ENCODE data around the gene KIF21B. TPM values are rescaled to one million over a fixed set of nuclear protein-coding genes. Genes with fewer than 3 reads are reported as not detected.
A peak's percentile ranks its signal among the peaks of the same experiment; 100 is the strongest.

The KIF21B gene, protein sequence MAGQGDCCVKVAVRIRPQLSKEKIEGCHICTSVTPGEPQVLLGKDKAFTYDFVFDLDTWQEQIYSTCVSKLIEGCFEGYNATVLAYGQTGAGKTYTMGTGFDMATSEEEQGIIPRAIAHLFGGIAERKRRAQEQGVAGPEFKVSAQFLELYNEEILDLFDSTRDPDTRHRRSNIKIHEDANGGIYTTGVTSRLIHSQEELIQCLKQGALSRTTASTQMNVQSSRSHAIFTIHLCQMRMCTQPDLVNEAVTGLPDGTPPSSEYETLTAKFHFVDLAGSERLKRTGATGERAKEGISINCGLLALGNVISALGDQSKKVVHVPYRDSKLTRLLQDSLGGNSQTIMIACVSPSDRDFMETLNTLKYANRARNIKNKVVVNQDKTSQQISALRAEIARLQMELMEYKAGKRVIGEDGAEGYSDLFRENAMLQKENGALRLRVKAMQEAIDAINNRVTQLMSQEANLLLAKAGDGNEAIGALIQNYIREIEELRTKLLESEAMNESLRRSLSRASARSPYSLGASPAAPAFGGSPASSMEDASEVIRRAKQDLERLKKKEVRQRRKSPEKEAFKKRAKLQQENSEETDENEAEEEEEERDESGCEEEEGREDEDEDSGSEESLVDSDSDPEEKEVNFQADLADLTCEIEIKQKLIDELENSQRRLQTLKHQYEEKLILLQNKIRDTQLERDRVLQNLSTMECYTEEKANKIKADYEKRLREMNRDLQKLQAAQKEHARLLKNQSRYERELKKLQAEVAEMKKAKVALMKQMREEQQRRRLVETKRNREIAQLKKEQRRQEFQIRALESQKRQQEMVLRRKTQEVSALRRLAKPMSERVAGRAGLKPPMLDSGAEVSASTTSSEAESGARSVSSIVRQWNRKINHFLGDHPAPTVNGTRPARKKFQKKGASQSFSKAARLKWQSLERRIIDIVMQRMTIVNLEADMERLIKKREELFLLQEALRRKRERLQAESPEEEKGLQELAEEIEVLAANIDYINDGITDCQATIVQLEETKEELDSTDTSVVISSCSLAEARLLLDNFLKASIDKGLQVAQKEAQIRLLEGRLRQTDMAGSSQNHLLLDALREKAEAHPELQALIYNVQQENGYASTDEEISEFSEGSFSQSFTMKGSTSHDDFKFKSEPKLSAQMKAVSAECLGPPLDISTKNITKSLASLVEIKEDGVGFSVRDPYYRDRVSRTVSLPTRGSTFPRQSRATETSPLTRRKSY (N-terminal part only)
- 1 to 10 TPM; 1.7 to 3.2 (median 2.7) TPM for polyA plus RNA-seq (ENCODE audit: insufficient read length in 4 of 4)

GRCh38 chr1:201023517-201023902, at the start of gene KIF21B:
Gene KIF21B (minus strand): TSS chr1:201023714. CDS start chr1:201023383, 331 bp downstream.
- DNase-seq (ENCODE audit: low read depth in 4 of 4, low spot score in 2 of 4), result peak in 2 of 4 donors; percentile 55 to 68

- DNase-seq (ENCODE audit: low read depth in 4 of 4, low spot score in 2 of 4), result no peak
Observed at GRCh38 chr1:201072922-201073321, 49.4 kb upstream of the KIF21B start.

DNA sequence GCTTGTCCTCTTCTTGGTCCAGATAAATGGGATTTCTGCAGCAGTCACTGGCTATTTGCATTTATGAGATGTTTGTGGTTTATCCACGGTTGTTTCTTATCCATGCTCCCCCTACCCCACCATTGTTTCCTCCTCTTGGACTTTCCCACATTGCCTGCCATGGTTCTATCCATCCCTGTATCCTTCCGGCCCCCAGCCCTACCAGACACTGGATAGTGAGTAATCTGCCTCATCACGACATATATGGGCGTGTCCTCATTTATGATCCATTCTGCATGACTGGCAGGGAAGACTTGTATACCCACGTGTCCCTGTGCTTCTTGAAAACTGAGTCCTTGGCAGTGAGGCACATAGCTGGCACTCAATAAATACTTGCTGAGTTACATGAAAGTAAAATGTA, 48.6 kb upstream of the KIF21B start:
- DNase-seq (ENCODE audit: low read depth in 4 of 4, low spot score in 2 of 4), result no peak

- no peak for DNase-seq (ENCODE audit: low read depth in 4 of 4, low spot score in 2 of 4)
Observed at GRCh38 chr1:201069636-201070035, 46.1 kb upstream of the KIF21B start.

DNA sequence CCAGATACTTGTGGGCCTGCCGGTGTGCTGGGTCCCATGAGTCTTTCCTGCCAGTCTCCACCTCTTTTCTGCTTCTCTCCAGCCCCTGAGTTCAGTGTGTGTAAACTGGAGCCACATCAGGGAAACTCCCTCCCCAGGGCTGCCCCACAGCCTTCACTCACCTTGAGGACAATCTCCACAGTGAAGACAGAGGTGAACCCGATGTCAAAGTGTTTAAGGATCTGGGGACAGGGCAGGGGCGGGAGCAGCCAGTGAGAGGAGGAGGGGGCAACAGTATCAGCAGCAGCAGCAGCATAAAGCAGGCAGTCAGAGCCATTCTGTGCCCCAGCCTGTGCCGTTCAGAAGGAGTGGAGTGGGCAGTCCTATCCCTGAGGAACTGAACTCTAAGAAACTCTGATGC, 45.5 kb upstream of the KIF21B start:
- DNase-seq (ENCODE audit: low read depth in 4 of 4, low spot score in 2 of 4), result no peak

DNA sequence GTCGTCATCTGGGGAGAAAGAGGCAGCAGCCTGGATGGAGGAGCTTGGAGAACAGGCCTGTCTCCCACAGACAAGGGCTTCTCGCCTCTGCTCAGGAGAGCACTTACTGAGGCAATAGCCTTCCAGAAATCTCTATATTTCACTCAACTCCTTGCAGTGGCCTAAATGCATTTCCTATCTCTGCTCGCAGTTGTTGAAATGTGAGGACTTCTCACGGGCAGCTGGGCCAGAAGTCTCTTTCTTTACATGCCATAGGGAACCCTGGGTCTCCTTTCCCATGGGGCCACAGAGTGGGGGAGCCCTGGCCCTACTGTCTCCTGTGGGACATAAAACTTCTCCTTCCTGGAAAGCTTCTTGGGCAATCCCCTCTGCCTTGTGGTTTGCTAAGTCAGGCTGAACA, 43.5 kb upstream of the KIF21B start:
- no peak for DNase-seq (ENCODE audit: low read depth in 4 of 4, low spot score in 2 of 4)

- DNase-seq (ENCODE audit: low read depth in 4 of 4, low spot score in 2 of 4), result no peak
Observed at GRCh38 chr1:201065686-201066085, 42.2 kb upstream of the KIF21B start.

DNA sequence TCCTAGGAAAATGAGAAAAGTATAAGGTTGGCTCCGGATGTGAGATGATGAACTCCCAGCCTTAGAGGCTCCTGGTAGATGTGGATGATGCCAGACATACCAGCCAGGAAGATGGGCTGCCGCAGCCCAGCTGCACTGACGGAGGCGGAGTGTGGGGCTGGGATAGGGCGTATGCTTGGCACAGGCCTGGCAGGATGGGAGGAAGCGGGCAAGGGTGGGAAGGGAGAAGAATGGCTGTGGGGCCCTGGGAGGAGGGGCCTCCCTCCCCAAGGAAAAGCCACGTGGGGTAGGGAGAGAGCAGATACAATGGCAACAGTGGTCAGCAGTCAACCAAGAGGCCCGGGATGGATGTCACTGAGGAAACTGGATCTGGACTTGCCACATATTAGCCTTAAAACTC, 41.3 kb upstream of the KIF21B start:
- no peak for DNase-seq (ENCODE audit: low read depth in 4 of 4, low spot score in 2 of 4)

- DNase-seq (ENCODE audit: low read depth in 4 of 4, low spot score in 2 of 4), result no peak
Observed at GRCh38 chr1:201063145-201063544, 39.6 kb upstream of the KIF21B start.

DNA sequence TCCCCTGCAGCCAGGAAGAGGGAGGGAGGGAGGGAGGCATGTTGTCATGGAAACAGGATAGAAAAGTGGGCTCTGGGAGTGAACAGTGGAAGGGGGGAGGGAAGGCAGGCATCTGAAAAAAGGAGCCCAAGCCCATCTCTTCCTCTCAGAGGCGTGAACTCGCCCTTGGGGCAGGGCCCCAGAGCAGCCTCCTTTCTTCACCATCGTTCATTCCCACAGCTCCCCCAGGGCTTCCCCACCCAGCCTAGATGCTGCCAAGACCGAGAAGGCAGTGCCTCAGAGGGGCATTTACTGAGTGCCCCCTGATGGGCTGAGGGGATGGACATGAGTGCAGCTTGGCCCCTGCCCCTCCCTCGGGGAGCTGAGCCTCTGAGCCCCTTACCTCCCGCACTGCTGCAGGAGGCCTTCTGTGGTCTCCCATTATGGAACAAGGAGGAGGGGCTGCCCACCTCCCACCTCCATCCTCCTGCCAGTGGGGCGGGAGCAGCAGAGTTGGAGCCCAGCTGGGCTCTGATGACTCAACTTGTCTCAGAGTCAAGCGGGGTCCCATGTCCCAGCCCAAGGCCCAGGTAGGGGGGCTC, 39.1 kb upstream of the KIF21B start:
- DNase-seq (ENCODE audit: low read depth in 4 of 4, low spot score in 2 of 4), result no peak

DNA sequence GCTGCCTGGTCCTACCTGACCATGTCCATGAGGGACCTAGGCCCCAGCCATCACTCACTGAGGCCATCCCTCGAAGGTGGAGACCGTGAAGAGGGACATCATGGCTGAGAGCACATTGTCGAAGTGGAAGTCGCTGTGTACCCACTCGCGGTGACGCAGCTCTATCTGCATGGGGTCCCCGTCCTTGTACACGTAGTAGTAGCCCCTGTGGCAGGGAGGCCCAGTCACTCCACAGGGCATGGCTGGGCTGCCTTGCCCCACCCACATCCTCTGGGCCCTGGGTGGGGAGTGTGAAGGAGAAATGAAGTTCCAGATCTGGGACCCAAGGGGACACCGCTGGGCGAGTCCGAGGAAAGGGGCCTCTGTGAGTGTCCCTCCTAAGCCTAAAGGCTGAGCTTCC, 38.4 kb upstream of the KIF21B start:
- no peak for DNase-seq (ENCODE audit: low read depth in 4 of 4, low spot score in 2 of 4)

DNA sequence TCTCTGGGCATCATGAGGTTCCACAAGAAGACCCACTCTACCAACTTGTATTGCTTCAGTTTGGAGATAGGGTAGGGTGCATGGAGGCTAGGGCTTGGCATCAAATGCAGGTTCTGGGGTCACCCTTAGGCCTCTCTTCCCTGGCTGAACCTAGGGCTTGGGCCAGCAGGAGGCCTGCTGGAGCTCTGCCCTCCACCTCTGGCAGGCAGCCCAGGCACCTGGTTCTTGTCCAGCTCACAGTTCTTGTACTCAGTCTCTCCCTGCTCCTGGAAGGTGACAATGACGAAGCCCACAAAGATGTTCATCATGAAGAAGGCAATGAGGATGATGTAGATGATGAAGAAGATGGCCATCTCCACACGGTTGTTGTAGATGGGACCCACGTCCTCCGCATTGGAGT, 37.5 kb upstream of the KIF21B start:
- no peak for DNase-seq (ENCODE audit: low read depth in 4 of 4, low spot score in 2 of 4)

GRCh38 chr1:201060586-201060985, 37.1 kb upstream of the KIF21B start:
- DNase-seq (ENCODE audit: low read depth in 4 of 4, low spot score in 2 of 4), result no peak

GRCh38 chr1:201059871-201060555, 36.5 kb upstream of the KIF21B start:
- DNase-seq (ENCODE audit: low read depth in 4 of 4, low spot score in 2 of 4), result no peak

DNA sequence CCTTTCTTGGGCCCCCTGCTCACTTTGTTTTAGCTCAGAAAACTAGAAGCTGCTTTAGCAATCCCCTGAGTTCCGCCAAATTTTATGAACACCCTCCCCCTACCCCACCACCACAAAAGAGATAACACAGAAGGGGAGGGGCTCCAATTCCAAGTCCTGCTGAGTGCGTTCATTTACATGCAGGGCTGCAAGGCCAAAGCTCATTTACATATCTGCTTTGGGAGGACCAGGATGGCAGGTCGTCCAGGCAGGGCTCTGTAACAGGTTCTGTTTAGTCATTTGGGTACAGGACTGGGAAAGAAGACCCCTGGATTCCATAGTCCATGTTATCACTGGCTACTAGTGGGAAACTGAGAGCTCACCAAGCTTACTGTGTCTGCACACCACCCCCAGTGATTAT, 35.9 kb upstream of the KIF21B start:
- no peak for DNase-seq (ENCODE audit: low read depth in 4 of 4, low spot score in 2 of 4)

GRCh38 chr1:201054091-201054543, 30.6 kb upstream of the KIF21B start:
- no peak for DNase-seq (ENCODE audit: low read depth in 4 of 4, low spot score in 2 of 4)

GRCh38 chr1:201053155-201053860, 29.8 kb upstream of the KIF21B start:
- DNase-seq (ENCODE audit: low read depth in 4 of 4, low spot score in 2 of 4), result no peak

DNA sequence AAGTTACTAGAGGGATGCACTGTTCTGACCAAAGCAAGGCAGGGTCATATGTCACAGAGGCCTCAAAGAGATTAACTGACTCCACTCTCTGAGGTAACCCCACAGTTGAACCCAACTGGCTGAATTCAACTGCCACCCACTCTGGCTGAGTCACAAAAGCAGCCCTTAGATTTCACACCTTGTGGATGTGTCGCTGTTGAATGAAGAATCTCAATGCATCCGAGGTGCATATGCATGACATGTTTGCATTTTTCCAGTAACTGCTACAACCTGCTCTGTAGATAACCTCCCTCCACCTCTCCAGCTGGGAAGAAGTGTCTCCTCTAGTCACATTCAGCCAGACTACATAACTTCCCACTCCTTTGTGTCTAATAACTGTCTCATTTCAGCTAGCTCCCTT, 27.9 kb upstream of the KIF21B start:
- no peak for DNase-seq (ENCODE audit: low read depth in 4 of 4, low spot score in 2 of 4)

Data from left renal cortex interstitium (tissue), 4 donors.